Activated T-cell treated with anti-CD3 and anti-CD28 coated beads, Interleukin-2, amount 50 U/mL, for 72 hours (primary cell): ENCODE measurements around the gene THRSP. TPM values are rescaled to one million over a fixed set of nuclear protein-coding genes. Genes with fewer than 3 reads are reported as not detected.
"Not testable (repeated sequence)": the region's sequence is repeated elsewhere in the genome, so short reads cannot be mapped to it uniquely, and the experiment has no call there.

Experiments
- ATAC-seq, 2 donors: fragments of 150-1000 bp; cut with Tn5 transposase; replicated peaks in 1 of 2; 2 replicates each; pipeline ENCODE4 v1.10.0; 2021; ENCODE audit warnings: moderate library complexity in 2 of 2, mild to moderate bottlenecking in 1 of 2
- DNase-seq, 2 donors: peaks; one replicate each; pipeline ENCODE4 v3.0.0; 2021 to 2022; ENCODE audit warnings: mixed read lengths in 1 of 2
- H3K27ac Mint-ChIP-seq: one replicate; pipeline ENCODE4 v1.8.0; 2022; ENCODE audit warnings: mild to moderate bottlenecking, moderate library complexity, mixed read lengths
- H3K27me3 Mint-ChIP-seq: one replicate; pipeline ENCODE4 v1.8.0; 2022; ENCODE audit warnings: low read depth, mixed read lengths
- H3K36me3 Mint-ChIP-seq, 2 donors: one replicate each; pipeline ENCODE4 v1.8.0; 2022; ENCODE audit warnings: mixed read lengths in 2 of 2, mild to moderate bottlenecking in 1 of 2; ENCODE audit not compliant: insufficient read depth in 2 of 2
- H3K4me1 Mint-ChIP-seq: one replicate; pipeline ENCODE4 v1.8.0; 2022; ENCODE audit warnings: low read depth, mixed read lengths
- H3K4me3 Mint-ChIP-seq, 2 donors: one replicate each; pipeline ENCODE4 v1.8.0; 2022; ENCODE audit warnings: mild to moderate bottlenecking in 2 of 2, mixed read lengths in 2 of 2, moderate library complexity in 2 of 2
- H3K9me3 Mint-ChIP-seq, 2 donors: one replicate each; pipeline ENCODE4 v1.8.0; 2022; ENCODE audit warnings: mixed read lengths in 2 of 2
- total RNA-seq, 2 donors: library from RNA; stranded (reverse); gene quantifications; one replicate each; pipeline ENCODE4 v1.2.3, GENCODE V29; 2022

The THRSP gene
- total RNA-seq, 2 donors from 2014 or later = not detected

GRCh38 chr11:78078218-78079167 is 14.8 kb downstream of the THRSP start:
- H3K4me1 Mint-ChIP-seq = peaks cover 64% of the 10 kb centered on the region
- no peak for ATAC-seq
- H3K27ac Mint-ChIP-seq = peak overlapping the region; percentile 78
- peak overlapping the region; percentile 89 to 91 for H3K4me3 Mint-ChIP-seq
- no peak for DNase-seq
- no peaks in the 10 kb centered on the region for H3K27me3 Mint-ChIP-seq
- peaks cover 4 to 10% of the 10 kb centered on the region in 2 donors for H3K36me3 Mint-ChIP-seq
- no peaks in the 10 kb centered on the region for H3K9me3 Mint-ChIP-seq

GRCh38 chr11:78079232-78080083 is 15.8 kb downstream of the THRSP start, which contains the start of gene NDUFC2:
NDUFC2 (minus strand) TSS chr11:78079862; CDS start chr11:78079744, 118 bp downstream.
- peak within 1 kb of the TSS; percentile 89 to 91 for H3K4me3 Mint-ChIP-seq
- peak within 1 kb of the TSS; percentile 78 for H3K27ac Mint-ChIP-seq
- DNase-seq (peak; percentile 73 to 81), ATAC-seq (peak; percentile 84 to 90)
- H3K36me3 Mint-ChIP-seq = peaks cover 4 to 10% of the 10 kb centered on the region in 2 donors
- H3K27me3 Mint-ChIP-seq = no peaks in the 10 kb centered on the region
- H3K9me3 Mint-ChIP-seq = no peaks in the 10 kb centered on the region
- peaks cover 56% of the 10 kb centered on the region for H3K4me1 Mint-ChIP-seq

GRCh38 chr11:78080084-78080817 is 16.6 kb downstream of the THRSP start:
- H3K9me3 Mint-ChIP-seq = no peaks in the 10 kb centered on the region
- ATAC-seq = no peak
- peak overlapping the region; percentile 78 for H3K27ac Mint-ChIP-seq
- H3K36me3 Mint-ChIP-seq = peaks cover 4 to 5% of the 10 kb centered on the region in 2 donors
- DNase-seq = no peak
- H3K27me3 Mint-ChIP-seq = no peaks in the 10 kb centered on the region
- H3K4me3 Mint-ChIP-seq = peak overlapping the region; percentile 89 to 91
- H3K4me1 Mint-ChIP-seq = peaks cover 51% of the 10 kb centered on the region

- ATAC-seq (no peak), DNase-seq (peak in 1 of 2 donors; percentile 10)
- Mint-ChIP-seq H3K4me3 (peak overlapping the region; percentile 45 to 91), H3K9me3 (no peaks in the 10 kb centered on the region), H3K27ac (no peak overlapping the region), H3K27me3 (no peaks in the 10 kb centered on the region), H3K36me3 (peaks cover 3 to 4% of the 10 kb centered on the region in 2 donors), H3K4me1 (peaks cover 47% of the 10 kb centered on the region)
Measured at GRCh38 chr11:78080818-78081495, 17.3 kb downstream of the THRSP start.

GRCh38 chr11:78081583-78081982 is 17.9 kb downstream of the THRSP start:
- H3K4me1 Mint-ChIP-seq = peaks cover 41% of the 10 kb centered on the region
- ATAC-seq = no peak
- H3K9me3 Mint-ChIP-seq = no peaks in the 10 kb centered on the region
- DNase-seq = no peak
- H3K27me3 Mint-ChIP-seq = no peaks in the 10 kb centered on the region
- H3K4me3 Mint-ChIP-seq = peak overlapping the region; percentile 45 to 91
- H3K36me3 Mint-ChIP-seq = peaks cover 2 to 4% of the 10 kb centered on the region in 2 donors
- H3K27ac Mint-ChIP-seq = peak overlapping the region; percentile 10

GRCh38 chr11:78082146-78082545 is 18.5 kb downstream of the THRSP start:
- DNase-seq = no peak
- H3K36me3 Mint-ChIP-seq = peaks cover 0 to 4% of the 10 kb centered on the region in 2 donors
- H3K9me3 Mint-ChIP-seq = no peaks in the 10 kb centered on the region
- ATAC-seq = no peak
- H3K4me3 Mint-ChIP-seq = peak overlapping the region; percentile 12 to 91
- H3K27ac Mint-ChIP-seq = no peak overlapping the region
- no peaks in the 10 kb centered on the region for H3K27me3 Mint-ChIP-seq
- peaks cover 36% of the 10 kb centered on the region for H3K4me1 Mint-ChIP-seq

GRCh38 chr11:78083021-78083420 is 19.4 kb downstream of the THRSP start:
- Mint-ChIP-seq H3K4me1 (peaks cover 27% of the 10 kb centered on the region), H3K4me3 (no peak overlapping the region), H3K27me3 (no peaks in the 10 kb centered on the region), H3K36me3 (peaks cover 0 to 3% of the 10 kb centered on the region in 2 donors), H3K9me3 (no peaks in the 10 kb centered on the region), H3K27ac (no peak overlapping the region)
- DNase-seq (no peak), ATAC-seq (no peak)

- DNase-seq, H3K36me3 Mint-ChIP-seq, H3K4me3 Mint-ChIP-seq, H3K27me3 Mint-ChIP-seq, ATAC-seq, H3K27ac Mint-ChIP-seq, H3K9me3 Mint-ChIP-seq: not testable (repeated sequence)
- H3K4me1 Mint-ChIP-seq = peaks cover 21% of the 10 kb centered on the region
Measured at GRCh38 chr11:78084506-78084905, 20.8 kb downstream of the THRSP start.

- peaks cover 10% of the 10 kb centered on the region for H3K4me1 Mint-ChIP-seq
- no peak overlapping the region for H3K4me3 Mint-ChIP-seq
- H3K36me3 Mint-ChIP-seq = no peaks in the 10 kb centered on the region
- no peaks in the 10 kb centered on the region for H3K27me3 Mint-ChIP-seq
- H3K9me3 Mint-ChIP-seq = no peaks in the 10 kb centered on the region
- H3K27ac Mint-ChIP-seq = no peak overlapping the region
- DNase-seq (no peak), ATAC-seq (no peak)
Measured at GRCh38 chr11:78085972-78086371, 22.3 kb downstream of the THRSP start.

GRCh38 chr11:78086521-78087074 is 22.9 kb downstream of the THRSP start:
- not testable (repeated sequence) for H3K9me3 Mint-ChIP-seq, DNase-seq, H3K4me3 Mint-ChIP-seq, ATAC-seq, H3K27me3 Mint-ChIP-seq, H3K4me1 Mint-ChIP-seq, H3K36me3 Mint-ChIP-seq, H3K27ac Mint-ChIP-seq

GRCh38 chr11:78094250-78094649 is 30.6 kb downstream of the THRSP start:
- ATAC-seq (peak; percentile 98 to 99), DNase-seq (peak; percentile 51 to 54)
- Mint-ChIP-seq H3K27ac (peak overlapping the region; percentile 88), H3K4me1 (peaks cover 17% of the 10 kb centered on the region), H3K36me3 (peaks cover 7 to 18% of the 10 kb centered on the region in 2 donors), H3K27me3 (no peaks in the 10 kb centered on the region), H3K9me3 (peaks cover 2 to 3% of the 10 kb centered on the region in 2 donors), H3K4me3 (peak overlapping the region; percentile 38 to 43)
